H9 (cell line): ENCODE results near the gene MTCL1. TPM values are rescaled to one million over a fixed set of nuclear protein-coding genes. Genes with fewer than 3 reads are reported as not detected.

Source experiments
- DNase-seq: peaks from one replicate; pipeline ENCODE4 v3.0.0-alpha.2; 2017
- H2AFZ ChIP-seq: one replicate; pipeline ENCODE4 v1.6.1; 2013; ENCODE audit warnings: mild to moderate bottlenecking, low read length, control low read depth, moderate library complexity
- H2AK5ac ChIP-seq: 2 replicates; pipeline ENCODE4 v1.6.1; 2013; ENCODE audit warnings: low read length, control low read depth, mixed read lengths; ENCODE audit not compliant: insufficient read length
- H2BK120ac ChIP-seq: one replicate; pipeline ENCODE4 v1.6.1; 2013; ENCODE audit warnings: low read depth, mild to moderate bottlenecking, low read length, control low read depth, inconsistent platforms; ENCODE audit not compliant: poor library complexity, severe bottlenecking
- H2BK12ac ChIP-seq: 2 replicates; pipeline ENCODE4 v1.6.1; 2013; ENCODE audit warnings: low read length, control low read depth, mixed read lengths, low read depth; ENCODE audit not compliant: insufficient read length
- H2BK15ac ChIP-seq: 2 replicates; pipeline ENCODE4 v1.6.1; 2013; ENCODE audit warnings: low read depth, low read length, control low read depth
- H2BK20ac ChIP-seq: one replicate; pipeline ENCODE4 v1.6.1; 2013; ENCODE audit warnings: low read depth, mild to moderate bottlenecking, low read length, control low read depth, inconsistent platforms; ENCODE audit not compliant: poor library complexity, severe bottlenecking
- H2BK5ac ChIP-seq: 2 replicates; pipeline ENCODE4 v1.6.1; 2013; ENCODE audit warnings: low read length, control low read depth, mixed read lengths; ENCODE audit not compliant: insufficient read length
- H3K14ac ChIP-seq: 2 replicates; pipeline ENCODE4 v1.6.1; 2013; ENCODE audit warnings: low read length, control low read depth; ENCODE audit not compliant: insufficient read depth
- H3K18ac ChIP-seq: 2 replicates; pipeline ENCODE4 v1.6.1; 2013; ENCODE audit warnings: low read depth, mild to moderate bottlenecking, mixed read lengths, low read length, control low read depth; ENCODE audit not compliant: insufficient read length
- H3K23ac ChIP-seq: 2 replicates; pipeline ENCODE4 v1.6.1; 2013; ENCODE audit warnings: low read length, control low read depth, mixed read lengths, low read depth; ENCODE audit not compliant: insufficient read length
- H3K23me2 ChIP-seq: 2 replicates; pipeline ENCODE4 v1.6.1; 2013; ENCODE audit warnings: low read depth, mild to moderate bottlenecking, mixed read lengths, low read length, control low read depth; ENCODE audit not compliant: insufficient read length, poor library complexity, severe bottlenecking
- H3K27ac ChIP-seq: 2 replicates; pipeline ENCODE4 v1.5.1; 2013; ENCODE audit warnings: low read length, control low read depth, mixed read lengths, low read depth; ENCODE audit not compliant: insufficient read length
- H3K27me3 ChIP-seq: 2 replicates; pipeline ENCODE4 v1.6.1; 2013; ENCODE audit warnings: low read length, control low read depth, inconsistent platforms; ENCODE audit not compliant: insufficient read depth
- H3K4ac ChIP-seq: 2 replicates; pipeline ENCODE4 v1.6.1; 2013; ENCODE audit warnings: low read depth, mild to moderate bottlenecking, control low read depth, inconsistent platforms, low read length, moderate library complexity
- H3K4me1 ChIP-seq: 2 replicates; pipeline ENCODE4 v1.6.1; 2013; ENCODE audit warnings: low read length, control low read depth, inconsistent platforms; ENCODE audit not compliant: insufficient read depth
- H3K4me2 ChIP-seq: 2 replicates; pipeline ENCODE4 v1.6.1; 2013; ENCODE audit warnings: low read length, control low read depth, mixed read lengths; ENCODE audit not compliant: insufficient read length, insufficient read depth
- H3K56ac ChIP-seq: 2 replicates; pipeline ENCODE4 v1.6.1; 2013; ENCODE audit warnings: low read depth, mild to moderate bottlenecking, mixed read lengths, low read length, control low read depth; ENCODE audit not compliant: insufficient read length
- H3K79me1 ChIP-seq: 2 replicates; pipeline ENCODE4 v1.6.1; 2013; ENCODE audit warnings: low read depth, mild to moderate bottlenecking, moderate library complexity, low read length, control low read depth, inconsistent platforms; ENCODE audit not compliant: insufficient read depth, poor library complexity, severe bottlenecking
- H3K79me2 ChIP-seq: 2 replicates; pipeline ENCODE4 v1.6.1; 2013; ENCODE audit warnings: low read length, control low read depth, inconsistent platforms; ENCODE audit not compliant: insufficient read depth
- H3K9ac ChIP-seq: 2 replicates; pipeline ENCODE4 v1.6.1; 2013; ENCODE audit warnings: low read length, control low read depth, mixed read lengths; ENCODE audit not compliant: insufficient read length; ENCODE audit errors: extremely low read depth
- H3K9me3 ChIP-seq: one replicate; pipeline ENCODE4 v1.6.1; 2013; ENCODE audit warnings: low read depth, low read length, inconsistent platforms; ENCODE audit not compliant: control insufficient read depth
- H3T11ph ChIP-seq: one replicate; pipeline ENCODE4 v1.6.1; 2013; ENCODE audit warnings: mild to moderate bottlenecking, low read length, control low read depth, inconsistent platforms
- H4K20me1 ChIP-seq: one replicate; pipeline ENCODE4 v1.6.1; 2013; ENCODE audit not compliant: control insufficient read depth, insufficient read length, insufficient read depth
- H4K5ac ChIP-seq: 2 replicates; pipeline ENCODE4 v1.6.1; 2013; ENCODE audit warnings: low read depth, mild to moderate bottlenecking, mixed read lengths, low read length, control low read depth; ENCODE audit not compliant: insufficient read length
- H4K8ac ChIP-seq: replicated peaks from 2 replicates; pipeline ENCODE4 v1.6.1; 2013; ENCODE audit warnings: low read length, control low read depth, mixed read lengths, low read depth; ENCODE audit not compliant: insufficient read length
- H4K91ac ChIP-seq: 2 replicates; pipeline ENCODE4 v1.6.1; 2013; ENCODE audit warnings: low read depth, mild to moderate bottlenecking, moderate library complexity, mixed read lengths, low read length, control low read depth; ENCODE audit not compliant: insufficient read length
- H3K27ac Mint-ChIP-seq, 3 experiments: 2 replicates in 2 of 3; 3 replicates in 1 of 3; pipeline ENCODE4 v1.8.0; 2020 to 2021; ENCODE audit warnings: mixed read lengths in 3 of 3, mild to moderate bottlenecking in 1 of 3, moderate library complexity in 1 of 3
- H3K27me3 Mint-ChIP-seq: 2 replicates; pipeline ENCODE4 v1.8.0; 2021; ENCODE audit warnings: low read depth, mild to moderate bottlenecking, moderate library complexity, mixed read lengths
- H3K36me3 Mint-ChIP-seq, 3 experiments: 2 replicates in 2 of 3; 3 replicates in 1 of 3; pipeline ENCODE4 v1.8.0; 2020 to 2021; ENCODE audit warnings: low read depth in 3 of 3, mixed read lengths in 3 of 3; ENCODE audit not compliant: insufficient read depth in 1 of 3
- H3K4me1 Mint-ChIP-seq, 2 experiments: 2 replicates each; pipeline ENCODE4 v1.8.0; 2020; ENCODE audit warnings: mixed read lengths in 2 of 2
- H3K4me3 Mint-ChIP-seq, 2 experiments: 2 replicates in 1 of 2; 3 replicates in 1 of 2; pipeline ENCODE4 v1.8.0; 2020 to 2021; ENCODE audit warnings: mild to moderate bottlenecking in 2 of 2, mixed read lengths in 2 of 2, moderate library complexity in 1 of 2
- H3K9me3 Mint-ChIP-seq, 2 experiments: 2 replicates in 1 of 2; 3 replicates in 1 of 2; pipeline ENCODE4 v1.8.0; 2020; ENCODE audit warnings: mild to moderate bottlenecking in 2 of 2, mixed read lengths in 2 of 2, moderate library complexity in 1 of 2
- CTCF ChIP-seq: fragments of 200-600 bp; sonication (generic); conservative IDR thresholded peaks from 3 replicates; pipeline ENCODE4 v1.8.0; 2021; ENCODE audit warnings: antibody characterized with exemption, mild to moderate bottlenecking
- WGBS: extraction: QIAGEN DNeasy Blood & Tissue Kit; methylation state at CpG from one replicate; pipeline ENCODE4 v1.1.7; 2013; ENCODE audit warnings: missing lambda C conversion rate, low lambda C conversion rate, mixed read lengths; ENCODE audit not compliant: insufficient read length; ENCODE audit errors: extremely low coverage; 5-methylcytosine and 5-hydroxymethylcytosine counted together
- total RNA-seq: library from RNA; stranded (reverse); gene quantifications from 2 replicates; pipeline ENCODE4 v1.2.1, GENCODE V29; 2021

Gene MTCL1
- total RNA-seq, 1 experiment from 2014 or later: 50.7 TPM

GRCh38 chr18:8848541-8848940 lies 143.2 kb downstream of the MTCL1 start:
- no peak overlapping the region for H4K91ac ChIP-seq
- H3K14ac ChIP-seq: no peak overlapping the region
- H3K4me1 ChIP-seq: no peaks in the 10 kb centered on the region
- no peaks in the 10 kb centered on the region; the same call in 1 of the 2 replicates for H3K27me3 Mint-ChIP-seq
- H4K5ac ChIP-seq: no peak overlapping the region
- H3K4ac ChIP-seq: no peak overlapping the region
- H3K4me2 ChIP-seq: no peak overlapping the region
- no peaks in the 10 kb centered on the region for H3K79me1 ChIP-seq
- no peak overlapping the region for H2BK15ac ChIP-seq
- no peak overlapping the region for H3K27ac ChIP-seq
- no peaks in the 10 kb centered on the region for H3K36me3 Mint-ChIP-seq
- H3K27me3 ChIP-seq: no peaks in the 10 kb centered on the region
- WGBS: 100% methylated on average over 1 of the region's 3 CpGs
- no peak overlapping the region for H2BK120ac ChIP-seq
- H2BK12ac ChIP-seq: no peak overlapping the region
- H4K20me1 ChIP-seq: no peaks in the 10 kb centered on the region
- H4K8ac ChIP-seq: no peak overlapping the region
- H3K9ac ChIP-seq: no peak overlapping the region
- no peak for DNase-seq
- no peak overlapping the region for H2AFZ ChIP-seq
- H3K23ac ChIP-seq: no peak overlapping the region
- no peak for TF ChIP-seq CTCF
- H2AK5ac ChIP-seq: no peak overlapping the region
- H2BK20ac ChIP-seq: no peak overlapping the region
- H3K9me3 ChIP-seq: no peaks in the 10 kb centered on the region
- H3K4me3 Mint-ChIP-seq: no peak overlapping the region
- H3K4me1 Mint-ChIP-seq: peaks cover 7 to 9% of the 10 kb centered on the region in 2 experiments; a peak in 3 of 4 replicates
- H3K27ac Mint-ChIP-seq: no peak overlapping the region
- H3K9me3 Mint-ChIP-seq: no peaks in the 10 kb centered on the region
- no peak overlapping the region for H3T11ph ChIP-seq
- H2BK5ac ChIP-seq: no peak overlapping the region
- no peaks in the 10 kb centered on the region for H3K23me2 ChIP-seq
- H3K18ac ChIP-seq: no peak overlapping the region
- no peaks in the 10 kb centered on the region for H3K79me2 ChIP-seq
- H3K56ac ChIP-seq: no peak overlapping the region
